Body of pancreas (tissue), 4 donors: ENCODE data around the gene DEFB123.

Source experiments
- CTCF ChIP-seq, 7 experiments: fragments of 450-650 bp in 4 of 7; fragments of 200-600 bp in 3 of 7; sonication (generic) in 3 of 7; IDR thresholded peaks; one replicate each; pipeline ENCODE4 v1.5.1; 2016 to 2019; ENCODE audit warnings: antibody characterized with exemption in 7 of 7
- POLR2A ChIP-seq, 3 donors: fragments of 450-650 bp; IDR thresholded peaks; one replicate each; pipeline ENCODE4 v1.6.1; 2016; ENCODE audit warnings: antibody characterized with exemption in 3 of 3, mild to moderate bottlenecking in 2 of 3

DNA sequence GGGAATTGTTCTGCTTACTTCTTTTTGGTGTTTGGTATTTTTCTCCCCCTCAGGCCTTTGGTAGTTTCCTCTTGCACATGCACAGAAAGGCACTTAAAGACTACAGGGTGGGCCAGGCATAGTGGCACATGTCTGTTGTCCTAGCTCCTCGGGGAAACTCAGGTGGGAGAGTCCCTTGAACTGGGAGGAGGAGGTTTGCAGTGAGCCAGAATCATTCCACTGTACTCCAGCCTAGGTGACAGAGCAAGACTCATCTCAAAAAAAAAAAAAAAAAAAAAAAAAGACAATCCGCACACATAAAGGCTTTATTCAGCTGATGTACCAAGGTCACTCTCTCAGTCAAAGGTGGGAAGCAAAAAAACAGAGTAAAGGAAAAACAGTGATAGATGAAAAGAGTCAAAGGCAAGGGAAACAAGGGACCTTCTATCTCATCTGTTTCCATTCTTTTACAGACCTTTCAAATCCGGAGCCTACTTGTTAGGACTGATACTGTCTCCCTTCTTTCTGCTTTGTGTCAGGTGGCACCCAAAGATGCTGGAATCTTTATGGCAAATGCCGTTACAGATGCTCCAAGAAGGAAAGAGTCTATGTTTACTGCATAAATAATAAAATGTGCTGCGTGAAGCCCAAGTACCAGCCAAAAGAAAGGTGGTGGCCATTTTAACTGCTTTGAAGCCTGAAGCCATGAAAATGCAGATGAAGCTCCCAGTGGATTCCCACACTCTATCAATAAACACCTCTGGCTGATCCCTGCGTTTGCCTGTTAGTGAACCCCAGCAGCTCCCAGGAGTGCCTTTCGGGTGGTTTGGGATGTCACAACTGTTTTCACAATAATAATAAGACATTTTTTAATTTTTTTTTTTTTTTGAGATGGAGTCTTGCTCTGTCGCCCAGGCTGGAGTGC, 9.3 kb downstream of the DEFB123 start:
- TF ChIP-seq CTCF (IDR thresholded peaks at IDR 0.05): no peak
- TF ChIP-seq POLR2A (IDR thresholded peaks at IDR 0.05): no peak
